ENCODE measurements around the gene FFAR4. TPM values are rescaled to one million over a fixed set of nuclear protein-coding genes. Genes with fewer than 3 reads are reported as not detected.

FFAR4 gene
- not detected in 2 replicates for total RNA-seq

DNA sequence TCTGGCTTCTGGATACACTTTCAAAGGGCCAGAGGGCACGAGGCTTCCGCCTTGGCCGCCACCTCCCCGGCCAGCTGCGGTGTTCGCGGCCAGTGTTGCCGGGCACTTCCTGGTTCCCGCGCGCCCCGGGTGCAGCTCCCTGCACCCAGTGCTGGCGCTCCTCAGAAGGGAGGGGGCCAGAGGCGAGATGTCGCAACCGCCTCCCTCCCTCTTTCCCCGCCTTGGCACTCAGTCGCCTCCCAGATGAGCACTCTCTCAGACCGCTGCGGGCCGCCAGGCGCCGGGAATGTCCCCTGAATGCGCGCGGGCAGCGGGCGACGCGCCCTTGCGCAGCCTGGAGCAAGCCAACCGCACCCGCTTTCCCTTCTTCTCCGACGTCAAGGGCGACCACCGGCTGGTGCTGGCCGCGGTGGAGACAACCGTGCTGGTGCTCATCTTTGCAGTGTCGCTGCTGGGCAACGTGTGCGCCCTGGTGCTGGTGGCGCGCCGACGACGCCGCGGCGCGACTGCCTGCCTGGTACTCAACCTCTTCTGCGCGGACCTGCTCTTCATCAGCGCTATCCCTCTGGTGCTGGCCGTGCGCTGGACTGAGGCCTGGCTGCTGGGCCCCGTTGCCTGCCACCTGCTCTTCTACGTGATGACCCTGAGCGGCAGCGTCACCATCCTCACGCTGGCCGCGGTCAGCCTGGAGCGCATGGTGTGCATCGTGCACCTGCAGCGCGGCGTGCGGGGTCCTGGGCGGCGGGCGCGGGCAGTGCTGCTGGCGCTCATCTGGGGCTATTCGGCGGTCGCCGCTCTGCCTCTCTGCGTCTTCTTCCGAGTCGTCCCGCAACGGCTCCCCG, at the start of gene FFAR4:
Gene FFAR4, plus strand, starts transcription at position 231 of the 842 bp plus-strand sequence. Its CDS starts 56 bp downstream, at position 287.

GRCh38 chr10:93601146-93601773, 34.8 kb downstream of the FFAR4 start, which contains the start of gene RBP4:
RBP4 (minus strand) TSS chr10:93601235; CDS start chr10:93601028, 207 bp downstream.

DNA sequence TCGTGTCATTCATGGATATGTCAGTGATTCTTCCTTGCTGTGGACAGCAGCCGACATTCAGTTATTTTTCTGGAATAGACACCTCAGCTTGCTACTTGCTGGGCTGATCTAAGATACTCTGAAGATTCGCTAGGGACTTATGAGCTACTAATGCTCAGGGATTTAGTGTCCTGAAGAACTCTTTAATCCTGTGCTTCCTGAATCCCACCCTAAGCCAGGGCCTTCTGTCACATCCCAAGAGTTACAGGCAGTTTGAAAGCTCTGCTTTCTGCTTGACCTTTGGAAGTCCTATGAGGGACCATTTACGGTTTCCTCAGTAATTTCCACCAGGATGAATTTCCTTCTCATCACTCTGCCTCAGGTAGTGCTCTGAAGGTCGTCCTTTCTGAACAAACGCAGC, 45.8 kb downstream of the FFAR4 start, which contains the start of gene PDE6C:
Gene PDE6C, plus strand, starts transcription at position 227 of the 400 bp plus-strand sequence. CDS start 189 bp downstream, outside the sequence.

Other genes with a start within 250 kb of the FFAR4 start
- gene MYOF, start 84.3 kb upstream of the FFAR4 start, total RNA-seq = 34.6 and 103 TPM in 2 replicates
- gene CEP55, start 70.1 kb upstream of the FFAR4 start, total RNA-seq = 8.3 and 39.0 TPM in 2 replicates
- gene RBP4, start 34.6 kb downstream of the FFAR4 start, total RNA-seq = 3.5 TPM in 1 of 2 replicates, not detected in the other
- gene PDE6C, start 45.9 kb downstream of the FFAR4 start, total RNA-seq = not detected in 2 replicates
- gene FRA10AC1, start 135.9 kb downstream of the FFAR4 start, total RNA-seq = 4.5 and 6.7 TPM in 2 replicates
- gene LGI1, start 191.3 kb downstream of the FFAR4 start, total RNA-seq = not detected in 2 replicates